Activated naive CD4-positive, alpha-beta T cell treated with anti-CD3 and anti-CD28 coated beads for 36 hours (primary cell): ENCODE results near the gene ANKRD13B. TPM values are rescaled to one million over a fixed set of nuclear protein-coding genes. Genes with fewer than 3 reads are reported as not detected.
A peak's percentile ranks its signal among the peaks of the same experiment; 100 is the strongest.

Experiments
- CTCF ChIA-PET: fragments of 350-600 bp; sonication (Branson Sonifier 250); formaldehyde crosslinking; loops from one replicate; lab custom pipeline; 2021; ENCODE audit warnings: antibody characterized with exemption; lab: Charles Lee
- DNase-seq: peaks from one replicate; pipeline ENCODE4 v3.0.0-alpha.2; 2020
- H3K27ac Mint-ChIP-seq: one replicate; pipeline ENCODE4 v1.8.0; 2021; ENCODE audit warnings: mild to moderate bottlenecking, mixed read lengths
- H3K27me3 Mint-ChIP-seq: one replicate; pipeline ENCODE4 v1.8.0; 2021; ENCODE audit warnings: low read depth, mixed read lengths
- H3K36me3 Mint-ChIP-seq: one replicate; pipeline ENCODE4 v1.8.0; 2021; ENCODE audit warnings: low read depth, mixed read lengths
- H3K4me1 Mint-ChIP-seq: one replicate; pipeline ENCODE4 v1.8.0; 2021; ENCODE audit warnings: low read depth, mixed read lengths
- H3K4me3 Mint-ChIP-seq: one replicate; pipeline ENCODE4 v1.8.0; 2021; ENCODE audit warnings: mild to moderate bottlenecking, moderate library complexity, mixed read lengths
- H3K9me3 Mint-ChIP-seq: one replicate; pipeline ENCODE4 v1.8.0; 2021; ENCODE audit warnings: mixed read lengths
- intact Hi-C: fragments of 100-400 bp; cut with micrococcal nuclease; formaldehyde crosslinking; loops from one replicate; pipeline ENCODE4 v1.15.1; 2023
- total RNA-seq, 2 experiments: library from RNA; stranded (reverse); gene quantifications; one replicate each; pipeline ENCODE4 v1.2.3, GENCODE V29; 2021

Gene ANKRD13B
- total RNA-seq, 2 experiments from 2014 or later, result 14.1 to 14.6 TPM

DNA sequence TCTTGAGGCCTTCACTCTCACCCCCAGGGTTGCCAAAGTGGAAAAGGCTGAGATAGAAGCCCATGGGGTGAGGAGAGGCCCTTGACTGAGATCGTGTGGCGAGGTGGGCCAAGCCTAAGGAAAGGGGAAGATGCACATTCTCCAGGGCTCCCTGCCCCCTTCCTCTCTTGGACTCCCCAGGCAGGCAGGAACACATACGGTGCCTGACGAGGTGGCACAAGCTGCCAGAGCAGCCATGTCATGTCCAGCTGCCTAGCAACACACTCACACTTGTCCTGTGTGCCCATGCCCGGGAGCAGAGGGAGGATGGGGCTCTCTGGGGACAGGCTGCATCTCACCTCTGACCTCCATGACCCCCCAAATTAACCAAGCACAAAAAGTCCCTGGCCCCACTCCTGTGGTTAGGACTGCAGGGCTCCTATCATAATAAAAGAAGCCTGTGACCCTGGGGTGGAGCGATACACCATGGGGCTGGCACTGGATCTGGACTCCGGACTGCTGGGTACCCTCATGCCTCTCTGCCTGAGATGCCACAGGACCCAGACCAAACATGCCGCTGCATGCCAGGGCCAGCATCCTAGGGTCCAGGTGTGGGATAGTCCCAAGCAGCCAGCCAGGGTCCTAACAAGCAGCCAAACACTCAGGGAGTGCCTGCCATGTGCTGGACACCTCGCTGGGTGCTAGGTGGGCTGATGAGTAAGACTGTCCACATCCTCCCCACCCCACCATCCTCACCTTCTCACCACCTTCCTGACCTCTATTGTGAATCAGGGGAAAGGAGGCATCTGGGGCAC, 6.1 kb upstream of the ANKRD13B start:
- intact Hi-C loops, result no loop called here
- Mint-ChIP-seq H3K36me3 (peaks cover 8% of the 10 kb centered on the region), H3K27me3 (no peaks in the 10 kb centered on the region), H3K4me1 (peaks cover 58% of the 10 kb centered on the region), H3K4me3 (peak overlapping the region; percentile 93), H3K9me3 (no peaks in the 10 kb centered on the region), H3K27ac (peak overlapping the region; percentile 77)
- DNase-seq, result no peak
- CTCF ChIA-PET, result interaction anchor here (0.5 to 3.3 kb wide), 6 partner anchors 13 to 412 kb away, joined by 3 to 16 read pairs (median 6); no protein-coding TSS in a partner anchor

- intact Hi-C loops, result no loop called here
- Mint-ChIP-seq H3K4me1 (peaks cover 65% of the 10 kb centered on the region), H3K27me3 (no peaks in the 10 kb centered on the region), H3K27ac (peak overlapping the region; percentile 53), H3K9me3 (no peaks in the 10 kb centered on the region), H3K4me3 (peak overlapping the region; percentile 93), H3K36me3 (peaks cover 5% of the 10 kb centered on the region)
- CTCF ChIA-PET, result interaction anchor here (0.5 to 3.3 kb wide), 7 partner anchors 14 to 413 kb away, joined by 3 to 16 read pairs (median 4); no protein-coding TSS in a partner anchor
- DNase-seq, result no peak
Observed at GRCh38 chr17:29587591-29587990, 5.3 kb upstream of the ANKRD13B start.

GRCh38 chr17:29588017-29588561, 4.8 kb upstream of the ANKRD13B start:
- no peaks in the 10 kb centered on the region for H3K9me3 Mint-ChIP-seq
- H3K4me1 Mint-ChIP-seq, result peaks cover 69% of the 10 kb centered on the region
- intact Hi-C loops, result no loop called here
- no peak for DNase-seq
- no peaks in the 10 kb centered on the region for H3K27me3 Mint-ChIP-seq
- peak overlapping the region; percentile 93 for H3K4me3 Mint-ChIP-seq
- H3K36me3 Mint-ChIP-seq, result peaks cover 4% of the 10 kb centered on the region
- CTCF ChIA-PET, result interaction anchor here (0.6 to 3.3 kb wide), 8 partner anchors 8 to 301 kb away, joined by 3 to 16 read pairs (median 4); no protein-coding TSS in a partner anchor
- H3K27ac Mint-ChIP-seq, result peak overlapping the region; percentile 88

DNA sequence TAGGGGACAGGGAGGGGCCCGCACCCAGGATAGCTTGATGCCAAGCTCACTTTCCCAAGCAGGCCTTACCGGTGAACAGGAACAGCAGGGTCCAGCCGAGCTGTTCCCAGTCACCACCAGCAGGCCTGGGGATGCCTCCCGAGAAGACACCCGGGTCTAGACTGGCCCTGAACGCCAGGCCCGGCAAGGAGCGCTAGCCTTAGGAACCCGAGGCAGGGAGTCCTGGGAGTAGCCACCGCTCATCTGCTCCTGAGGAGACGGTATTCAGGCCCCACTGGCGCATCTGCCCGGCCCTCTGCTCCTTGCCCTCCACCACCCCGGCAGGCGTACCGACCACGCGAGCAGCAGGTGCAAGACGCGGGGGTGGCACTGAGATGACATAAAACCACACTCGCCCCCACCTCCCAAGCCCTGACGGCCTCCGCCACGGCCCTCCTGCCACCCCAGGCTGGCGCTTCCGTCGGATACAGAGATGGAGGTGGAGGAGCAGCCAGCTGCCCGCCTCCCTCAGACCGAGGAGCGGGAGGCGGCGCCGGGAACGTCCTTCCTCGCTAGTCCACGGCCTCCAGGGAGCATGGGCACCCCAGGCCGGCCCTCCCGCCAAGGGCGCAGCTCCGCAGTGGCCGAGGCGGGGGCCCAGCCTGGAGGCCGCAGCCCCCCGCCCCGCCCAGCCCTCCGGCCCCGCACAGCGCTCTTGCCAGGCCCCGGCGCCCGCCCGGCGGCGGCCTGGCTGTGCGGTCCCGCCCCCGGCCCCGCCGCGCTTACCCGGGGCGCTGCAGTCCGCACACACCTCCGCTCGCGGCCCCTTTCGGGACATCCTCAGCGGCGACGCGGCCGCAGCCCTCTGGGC, 4.1 kb upstream of the ANKRD13B start:
- Mint-ChIP-seq H3K9me3 (no peaks in the 10 kb centered on the region), H3K36me3 (peaks cover 2% of the 10 kb centered on the region), H3K4me1 (peaks cover 69% of the 10 kb centered on the region), H3K27me3 (no peaks in the 10 kb centered on the region), H3K27ac (peak overlapping the region; percentile 88), H3K4me3 (peak overlapping the region; percentile 93)
- intact Hi-C loops, result loop anchor here (1.0 kb wide), 2 partner anchors 29 to 198 kb away; partner anchors contain the start of gene TAOK1
- peak; percentile 62 for DNase-seq
- CTCF ChIA-PET, result interaction anchor here (0.9 to 3.3 kb wide), 6 partner anchors 9 to 219 kb away, joined by 3 to 16 read pairs (median 4); no protein-coding TSS in a partner anchor

- H3K4me1 Mint-ChIP-seq, result peaks cover 70% of the 10 kb centered on the region
- H3K9me3 Mint-ChIP-seq, result no peaks in the 10 kb centered on the region
- no peaks in the 10 kb centered on the region for H3K27me3 Mint-ChIP-seq
- peak; percentile 84 for DNase-seq
- H3K4me3 Mint-ChIP-seq, result peak within 1 kb of the TSS; percentile 93
- CTCF ChIA-PET, result interaction anchor here (1.0 to 4.5 kb wide), 2 partner anchors 11 to 22 kb away, joined by 6 to 56 read pairs; partner anchors contain the start of gene TP53I13
- peaks cover 2% of the 10 kb centered on the region for H3K36me3 Mint-ChIP-seq
- intact Hi-C loops, result loop anchor here (1.0 to 5.0 kb wide), 4 partner anchors 28 to 442 kb away; partner anchors contain the start of genes NUFIP2 and TAOK1
- H3K27ac Mint-ChIP-seq, result peak within 1 kb of the TSS; percentile 88
Observed at GRCh38 chr17:29589524-29590410, 3.2 kb upstream of the ANKRD13B start, which contains the start of gene GIT1. TSS of gene GIT1 (minus strand) at chr17:29589648. CDS start at chr17:29589378, 270 bp downstream.

DNA sequence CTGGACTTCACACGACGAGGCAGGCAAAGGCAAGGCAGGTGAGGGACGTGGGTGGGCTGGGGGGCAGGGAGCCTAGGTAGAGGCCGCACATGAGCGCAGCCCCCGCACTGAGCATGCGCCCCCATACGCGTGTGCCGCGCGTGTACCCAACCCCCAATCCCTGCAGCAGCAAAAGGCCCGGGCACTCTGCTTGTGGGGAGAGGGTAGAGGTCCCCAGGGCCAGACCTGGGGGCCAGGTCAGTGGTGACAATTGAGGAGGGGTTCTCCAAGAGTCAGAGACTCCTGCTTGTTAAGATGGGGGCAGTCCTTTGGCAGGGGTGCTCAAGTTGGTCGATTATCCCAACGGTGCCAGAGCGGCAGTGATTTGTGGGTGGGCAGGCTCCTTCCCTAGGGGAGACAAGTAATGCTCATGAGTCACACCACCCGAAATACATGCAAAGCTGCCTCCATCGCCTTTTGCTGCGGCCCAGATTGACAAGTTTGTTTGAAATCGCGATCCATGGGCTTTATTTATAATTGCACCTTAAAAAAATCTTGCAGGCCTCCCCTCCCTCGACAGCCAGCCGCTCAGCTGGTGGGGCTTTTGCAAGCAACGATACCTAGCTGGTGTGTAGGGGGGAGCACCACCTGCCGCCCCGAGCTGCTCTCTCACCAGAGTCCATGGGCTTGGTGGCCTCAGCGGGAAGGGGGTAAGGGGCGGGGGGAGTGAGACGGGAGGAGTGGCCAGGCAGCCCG, 2.4 kb upstream of the ANKRD13B start:
- Mint-ChIP-seq H3K4me1 (peaks cover 64% of the 10 kb centered on the region), H3K9me3 (no peaks in the 10 kb centered on the region), H3K36me3 (peaks cover 2% of the 10 kb centered on the region), H3K4me3 (peak overlapping the region; percentile 83), H3K27me3 (no peaks in the 10 kb centered on the region), H3K27ac (peak overlapping the region; percentile 88)
- intact Hi-C loops, result loop anchor here (1.0 to 5.0 kb wide), 5 partner anchors 10 to 443 kb away; partner anchors contain the start of genes NUFIP2 and TP53I13
- peak; percentile 34 for DNase-seq
- CTCF ChIA-PET, result interaction anchor here (0.7 to 4.8 kb wide), 7 partner anchors 12 to 503 kb away, joined by 3 to 91 read pairs (median 14); partner anchors contain the start of gene TP53I13

- Mint-ChIP-seq H3K9me3 (no peaks in the 10 kb centered on the region), H3K27ac (peak overlapping the region; percentile 13)
- peak; percentile 63 for DNase-seq
Observed at GRCh38 chr17:29591146-29591736, 1.7 kb upstream of the ANKRD13B start.

DNA sequence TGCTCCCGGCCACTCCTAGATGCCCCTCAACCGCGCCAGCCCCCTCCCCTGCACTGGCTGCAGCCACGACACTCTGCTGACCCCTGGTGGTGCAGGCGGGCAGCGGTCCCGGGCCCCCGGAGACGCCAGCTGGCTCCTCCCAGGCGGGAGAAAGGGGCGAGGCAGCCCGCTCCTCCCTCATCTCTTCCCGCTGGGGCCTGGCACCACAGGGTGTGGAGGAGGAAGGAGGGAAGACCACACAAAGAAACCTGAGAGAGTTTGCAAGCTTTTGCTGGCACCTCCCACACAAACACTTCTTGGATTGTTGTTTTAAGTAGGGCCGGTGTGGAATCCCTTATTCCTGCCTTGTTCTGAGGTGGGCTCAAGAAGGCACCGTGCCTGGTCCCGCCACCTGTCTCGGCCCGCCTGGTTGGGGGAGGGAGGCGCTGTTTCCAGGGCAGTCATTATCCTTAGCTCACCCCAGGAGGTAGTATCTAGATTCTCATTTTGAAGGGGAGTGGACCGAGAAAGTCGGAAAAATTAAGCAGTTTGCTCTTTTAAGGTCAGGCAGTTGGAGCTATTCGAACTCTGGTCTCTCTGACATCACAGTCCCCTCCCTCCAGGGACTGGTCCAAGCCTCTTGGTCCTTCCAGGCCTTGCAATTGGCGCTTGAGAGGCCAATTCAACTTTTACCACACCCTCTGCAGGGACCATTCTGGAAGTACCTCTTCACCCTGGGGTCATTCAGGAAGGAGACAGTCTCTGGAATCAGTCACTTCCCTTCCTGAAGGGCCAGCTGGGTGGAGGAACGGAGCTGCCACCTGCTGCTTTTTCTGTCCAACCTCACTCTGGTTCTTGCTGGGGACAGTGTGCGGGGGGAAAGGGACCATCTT, 959 bp upstream of the ANKRD13B start:
- Mint-ChIP-seq H3K4me3 (peak overlapping the region; percentile 83), H3K27me3 (no peaks in the 10 kb centered on the region), H3K9me3 (no peaks in the 10 kb centered on the region), H3K36me3 (peaks cover 2% of the 10 kb centered on the region), H3K27ac (peak overlapping the region; percentile 13), H3K4me1 (peaks cover 52% of the 10 kb centered on the region)
- CTCF ChIA-PET, result interaction anchor here (0.6 to 4.8 kb wide), 14 partner anchors 13 to 443 kb away, joined by 3 to 91 read pairs (median 4); partner anchors contain the start of genes ABHD15 and TP53I13
- intact Hi-C loops, result loop anchor here (1.0 to 5.0 kb wide), 5 partner anchors 12 to 445 kb away; partner anchors contain the start of genes NUFIP2 and TP53I13
- DNase-seq, result peak; percentile 87

More at GRCh38 chr17:29591146-29591736, 1.7 kb upstream of the ANKRD13B start:
- CTCF ChIA-PET, result interaction anchor here (0.6 to 4.8 kb wide), 13 partner anchors 12 to 502 kb away, joined by 3 to 91 read pairs (median 6); partner anchors contain the start of genes ABHD15 and TP53I13
- peak overlapping the region; percentile 83 for H3K4me3 Mint-ChIP-seq
- peaks cover 2% of the 10 kb centered on the region for H3K36me3 Mint-ChIP-seq
- no peaks in the 10 kb centered on the region for H3K27me3 Mint-ChIP-seq
- H3K4me1 Mint-ChIP-seq, result peaks cover 59% of the 10 kb centered on the region
- intact Hi-C loops, result loop anchor here (1.0 to 5.0 kb wide), 5 partner anchors 11 to 444 kb away; partner anchors contain the start of genes NUFIP2 and TP53I13
